ENCODE results near the gene MAP2K5. TPM values are rescaled to one million over a fixed set of nuclear protein-coding genes. Genes with fewer than 3 reads are reported as not detected.

MAP2K5 gene
- total and polyA plus RNA-seq, 9 of the 15 experiments (the other 6 are each of a cell fraction or from before 2014, with no cell fraction given), result 0.41 to 16.5 (median 7.5) TPM

DNA sequence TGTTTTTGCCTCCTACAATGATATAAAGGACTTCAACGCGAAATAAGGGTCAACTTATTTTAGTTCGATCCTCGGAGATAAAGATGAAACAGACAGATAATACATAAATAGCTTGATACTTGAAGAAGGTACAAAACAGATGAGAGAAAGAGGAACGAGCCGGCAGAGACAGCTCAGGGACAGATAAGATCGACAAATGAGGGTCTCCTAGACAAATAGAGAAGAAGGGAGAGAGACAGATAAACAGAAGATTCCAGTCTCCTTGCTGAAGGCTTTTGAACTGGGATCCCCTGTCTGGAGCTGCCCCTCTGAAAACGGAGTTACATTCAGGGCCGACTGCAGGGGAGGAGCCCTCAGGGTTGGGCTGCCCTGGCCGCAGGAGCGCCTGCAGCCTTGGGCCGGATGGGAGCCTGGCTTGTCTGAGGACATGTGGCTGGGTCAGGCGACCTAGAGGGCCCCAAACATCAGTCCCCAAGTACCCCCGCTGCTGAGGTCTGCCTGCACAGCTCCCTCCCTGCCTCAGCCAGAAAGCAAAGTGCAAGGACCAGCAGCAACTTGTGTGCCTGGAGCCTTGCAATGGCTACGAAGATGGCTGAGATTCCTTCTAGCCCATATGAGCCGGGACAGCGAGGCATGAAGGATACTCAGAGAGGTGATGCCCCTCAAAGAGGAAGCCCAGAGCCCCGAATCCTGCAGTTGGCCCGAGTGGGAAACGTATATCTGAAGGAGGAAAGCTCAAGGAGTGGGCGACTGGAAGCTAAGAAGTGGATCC is 281.9 kb downstream of the MAP2K5 start:
- no peak overlapping the region for H3K4me3 ChIP-seq
- no peak overlapping the region for H3K4me2 ChIP-seq (ENCODE audit: insufficient read depth, low read length)
- ATAC-seq (no peak), FAIRE-seq (no peak), DNase-seq (ENCODE audit: extremely low read depth in 1 of 4, low spot score in 3 of 4) (no peak)
- POLR2A ChIA-PET, result interaction anchor here (0.6 to 1.2 kb wide), 5 partner anchors 8 to 881 kb away, joined by 3 to 5 read pairs (median 3); no protein-coding TSS in a partner anchor
- H3K9ac ChIP-seq (ENCODE audit: insufficient read depth in 1 of 2, low read depth in 2 of 2, low read length in 2 of 2), result no peak overlapping the region
- no TSS peak for BruUV-seq (replicated peaks)
- H3K36me3 ChIP-seq (ENCODE audit: control insufficient read depth, insufficient read depth, low read length), result no peaks in the 10 kb centered on the region
- CTCF ChIA-PET (ENCODE audit: low intra/inter-chr PET ratio), result no interaction called here
- 2% methylated on average over 19 of the region's 21 CpGs for WGBS (ENCODE audit: insufficient coverage, low coverage, missing lambda C conversion rate)
- intact Hi-C loops (cut with micrococcal nuclease), result no loop called here
- peaks cover 0 to 46% of the 10 kb centered on the region in 2 experiments; a peak in 2 of 5 replicates for H3K4me1 ChIP-seq (replicated peaks in 1 of 2; ENCODE audit: control insufficient read depth in 2 of 2, insufficient read depth in 2 of 2, low read length in 2 of 2)
- no peaks in the 10 kb centered on the region; the same call in none of the 2 replicates for H3K9me3 ChIP-seq (replicated peaks; ENCODE audit: control insufficient read depth, insufficient read depth, low read depth, low read length)
- peaks cover 35 to 57% of the 10 kb centered on the region in 2 experiments; a peak in 4 of 5 replicates for H3K27me3 ChIP-seq (ENCODE audit: control insufficient read depth in 2 of 2, insufficient read depth in 2 of 2, low read length in 2 of 2)
- H2AFZ ChIP-seq (ENCODE audit: low read depth, low read length), result no peak overlapping the region
- peaks cover 8% of the 10 kb centered on the region for H4K20me1 ChIP-seq (replicated peaks; ENCODE audit: control insufficient read depth, insufficient read depth, low read length)
- TF ChIP-seq HNRNPH1 (optimal IDR thresholded peaks at IDR 0.05; ENCODE audit: low read depth, low read length) (no peak), ZNF354B (CRISPR knock-in tag; IDR thresholded peaks at IDR 0.05) (no peak), FOXK2 (conservative IDR thresholded peaks at IDR 0.05 in 1 of 2, IDR thresholded peaks at IDR 0.05 in 1 of 2; ENCODE audit: low read depth in 2 of 2) (no peak), SNRNP70 (optimal IDR thresholded peaks at IDR 0.05; ENCODE audit: low read depth, low read length) (no peak), PYGO2 (tag; IDR thresholded peaks at IDR 0.05) (no peak), FIP1L1 (IDR thresholded peaks at IDR 0.05; ENCODE audit: low read depth, low read length, poor library complexity, severe bottlenecking) (no peak), NCOA4 (IDR thresholded peaks at IDR 0.05; ENCODE audit: partially characterized antibody) (no peak), ZC3H4 (CRISPR knock-in tag; IDR thresholded peaks at IDR 0.05; ENCODE audit: borderline replicate concordance) (no peak)
- TF ChIP-seq, protein P1, sequence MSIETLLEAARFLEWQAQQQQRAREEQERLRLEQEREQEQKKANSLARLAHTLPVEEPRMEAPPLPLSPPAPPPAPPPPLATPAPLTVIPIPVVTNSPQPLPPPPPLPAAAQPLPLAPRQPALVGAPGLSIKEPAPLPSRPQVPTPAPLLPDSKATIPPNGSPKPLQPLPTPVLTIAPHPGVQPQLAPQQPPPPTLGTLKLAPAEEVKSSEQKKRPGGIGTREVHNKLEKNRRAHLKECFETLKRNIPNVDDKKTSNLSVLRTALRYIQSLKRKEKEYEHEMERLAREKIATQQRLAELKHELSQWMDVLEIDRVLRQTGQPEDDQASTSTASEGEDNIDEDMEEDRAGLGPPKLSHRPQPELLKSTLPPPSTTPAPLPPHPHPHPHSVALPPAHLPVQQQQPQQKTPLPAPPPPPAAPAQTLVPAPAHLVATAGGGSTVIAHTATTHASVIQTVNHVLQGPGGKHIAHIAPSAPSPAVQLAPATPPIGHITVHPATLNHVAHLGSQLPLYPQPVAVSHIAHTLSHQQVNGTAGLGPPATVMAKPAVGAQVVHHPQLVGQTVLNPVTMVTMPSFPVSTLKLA (conservative IDR thresholded peaks at IDR 0.05), result no peak
- in situ Hi-C loops (cut with MboI), result no loop called here
- no peaks in the 10 kb centered on the region for H3K9me1 ChIP-seq (ENCODE audit: control insufficient read depth, insufficient read depth, low read length)
- H3K79me2 ChIP-seq (ENCODE audit: control insufficient read depth, insufficient read depth, low read length), result no peaks in the 10 kb centered on the region
- no peak overlapping the region for H3K27ac ChIP-seq (ENCODE audit: extremely low read depth, low read depth, low read length)
